Peyer's patch (tissue), 4 donors: ENCODE results near the gene LMBR1. TPM values are rescaled to one million over a fixed set of nuclear protein-coding genes. Genes with fewer than 3 reads are reported as not detected.
"Not testable (repeated sequence)": the region's sequence is repeated elsewhere in the genome, so short reads cannot be mapped to it uniquely, and the experiment has no call there.

Experiments
- DNase-seq, 3 donors: peaks; one replicate each; pipeline ENCODE4 v3.0.0-alpha.2; 2017 to 2019
- H3K27ac ChIP-seq, 4 donors: fragments of 200-600 bp; sonication (generic); one replicate each; pipeline ENCODE4 v1.5.1; 2016 to 2019
- H3K27me3 ChIP-seq, 2 donors: fragments of 200-600 bp; sonication (generic); one replicate each; pipeline ENCODE4 v1.5.1; 2019
- H3K36me3 ChIP-seq, 3 donors: fragments of 200-600 bp; sonication (generic); one replicate each; pipeline ENCODE4 v1.5.1; 2016 to 2019
- H3K4me1 ChIP-seq, 4 donors: fragments of 200-600 bp; sonication (generic); one replicate each; pipeline ENCODE4 v1.5.1; 2016 to 2019
- H3K4me3 ChIP-seq, 4 donors: fragments of 200-600 bp; sonication (generic); 1 replicate in 3 of 4; 2 replicates in 1 of 4; pipeline ENCODE4 v1.5.1; 2016 to 2019; ENCODE audit warnings: mild to moderate bottlenecking in 1 of 4
- H3K9me3 ChIP-seq, 4 donors: fragments of 200-600 bp; sonication (generic); one replicate each; pipeline ENCODE4 v1.5.1; 2016 to 2019; ENCODE audit warnings: mild to moderate bottlenecking in 1 of 4
- CTCF ChIP-seq, 6 experiments: fragments of 450-650 bp in 4 of 6; fragments of 200-600 bp in 2 of 6; sonication (generic) in 1 of 6; IDR thresholded peaks; one replicate each; pipeline ENCODE4 v1.5.1; 2017 to 2019; ENCODE audit warnings: antibody characterized with exemption in 6 of 6, mild to moderate bottlenecking in 3 of 6, moderate library complexity in 1 of 6
- POLR2A ChIP-seq, 2 donors: fragments of 450-650 bp; IDR thresholded peaks; one replicate each; pipeline ENCODE4 v1.5.1; 2017; ENCODE audit warnings: antibody characterized with exemption in 2 of 2, mild to moderate bottlenecking in 2 of 2, moderate library complexity in 2 of 2
- total RNA-seq, 4 donors: library from RNA; depleted of rRNA; stranded (reverse); fragments of >200 nt; gene quantifications; one replicate each; pipeline ENCODE4 v1.1.0, GENCODE V29; 2016

Gene LMBR1
- total RNA-seq, 4 donors from 2014 or later, result 30.5 to 69.3 (median 62.8) TPM

GRCh38 chr7:156881679-156882078 lies 11.3 kb downstream of the LMBR1 start:
- Histone ChIP-seq H3K27ac (no peak overlapping the region), H3K4me1 (no peaks in the 10 kb centered on the region), H3K9me3 (no peaks in the 10 kb centered on the region), H3K36me3 (no peaks in the 10 kb centered on the region), H3K4me3 (no peak overlapping the region), H3K27me3 (no peaks in the 10 kb centered on the region)
- no peak for DNase-seq
- TF ChIP-seq POLR2A (IDR thresholded peaks at IDR 0.05) (no peak), CTCF (IDR thresholded peaks at IDR 0.05) (no peak)

GRCh38 chr7:156875766-156876165 lies 17.2 kb downstream of the LMBR1 start:
- no peaks in the 10 kb centered on the region for H3K4me1 ChIP-seq
- no peak overlapping the region for H3K4me3 ChIP-seq
- peaks cover 0 to 6% (median 0%) of the 10 kb centered on the region in 3 donors for H3K36me3 ChIP-seq
- no peak for DNase-seq
- TF ChIP-seq POLR2A (IDR thresholded peaks at IDR 0.05), result no peak
- no peak for TF ChIP-seq CTCF (IDR thresholded peaks at IDR 0.05)
- H3K27me3 ChIP-seq, result no peaks in the 10 kb centered on the region
- H3K27ac ChIP-seq, result no peak overlapping the region
- no peaks in the 10 kb centered on the region for H3K9me3 ChIP-seq

- DNase-seq, H3K27me3 ChIP-seq, H3K36me3 ChIP-seq, H3K27ac ChIP-seq, H3K4me3 ChIP-seq, H3K9me3 ChIP-seq, H3K4me1 ChIP-seq: not testable (repeated sequence)
Observed at GRCh38 chr7:156868363-156868762, 24.6 kb downstream of the LMBR1 start.

- Histone ChIP-seq H3K27me3 (no peaks in the 10 kb centered on the region), H3K9me3 (no peaks in the 10 kb centered on the region), H3K4me3 (no peak overlapping the region), H3K36me3 (peaks cover 0 to 7% (median 0%) of the 10 kb centered on the region in 3 donors), H3K27ac (no peak overlapping the region), H3K4me1 (no peaks in the 10 kb centered on the region)
- TF ChIP-seq CTCF (IDR thresholded peaks at IDR 0.05) (no peak), POLR2A (IDR thresholded peaks at IDR 0.05) (no peak)
- DNase-seq, result no peak
Observed at GRCh38 chr7:156865493-156865892, 27.5 kb downstream of the LMBR1 start.

- H3K9me3 ChIP-seq, DNase-seq, H3K36me3 ChIP-seq, H3K27ac ChIP-seq, H3K4me1 ChIP-seq, H3K4me3 ChIP-seq, H3K27me3 ChIP-seq: not testable (repeated sequence)
Observed at GRCh38 chr7:156862022-156862421, 31.0 kb downstream of the LMBR1 start.

- peaks cover 0 to 7% (median 0%) of the 10 kb centered on the region in 3 donors for H3K36me3 ChIP-seq
- TF ChIP-seq POLR2A (IDR thresholded peaks at IDR 0.05), result no peak
- no peak for TF ChIP-seq CTCF (IDR thresholded peaks at IDR 0.05)
- no peaks in the 10 kb centered on the region for H3K9me3 ChIP-seq
- H3K27me3 ChIP-seq, result no peaks in the 10 kb centered on the region
- no peaks in the 10 kb centered on the region for H3K4me1 ChIP-seq
- no peak overlapping the region for H3K27ac ChIP-seq
- H3K4me3 ChIP-seq, result no peak overlapping the region
- no peak for DNase-seq
Observed at GRCh38 chr7:156861212-156861611, 31.8 kb downstream of the LMBR1 start.

- DNase-seq, H3K9me3 ChIP-seq, H3K27ac ChIP-seq, H3K36me3 ChIP-seq, H3K27me3 ChIP-seq, H3K4me1 ChIP-seq, H3K4me3 ChIP-seq: not testable (repeated sequence)
Observed at GRCh38 chr7:156860099-156860498, 32.9 kb downstream of the LMBR1 start.
